GM18508 (cell line): ENCODE data around the gene HMGCS1.
"Not testable (repeated sequence)": the region's sequence is repeated elsewhere in the genome, so short reads cannot be mapped to it uniquely, and the experiment has no call there.

ENCODE experiments used
- ATAC-seq: cut with Tn5 transposase; IDR thresholded peaks from one replicate; pipeline ENCODE4 v1.9.1; 2021; ENCODE audit warnings: moderate number of reproducible peaks; ENCODE audit not compliant: insufficient read depth, unreplicated experiment

The HMGCS1 gene

DNA sequence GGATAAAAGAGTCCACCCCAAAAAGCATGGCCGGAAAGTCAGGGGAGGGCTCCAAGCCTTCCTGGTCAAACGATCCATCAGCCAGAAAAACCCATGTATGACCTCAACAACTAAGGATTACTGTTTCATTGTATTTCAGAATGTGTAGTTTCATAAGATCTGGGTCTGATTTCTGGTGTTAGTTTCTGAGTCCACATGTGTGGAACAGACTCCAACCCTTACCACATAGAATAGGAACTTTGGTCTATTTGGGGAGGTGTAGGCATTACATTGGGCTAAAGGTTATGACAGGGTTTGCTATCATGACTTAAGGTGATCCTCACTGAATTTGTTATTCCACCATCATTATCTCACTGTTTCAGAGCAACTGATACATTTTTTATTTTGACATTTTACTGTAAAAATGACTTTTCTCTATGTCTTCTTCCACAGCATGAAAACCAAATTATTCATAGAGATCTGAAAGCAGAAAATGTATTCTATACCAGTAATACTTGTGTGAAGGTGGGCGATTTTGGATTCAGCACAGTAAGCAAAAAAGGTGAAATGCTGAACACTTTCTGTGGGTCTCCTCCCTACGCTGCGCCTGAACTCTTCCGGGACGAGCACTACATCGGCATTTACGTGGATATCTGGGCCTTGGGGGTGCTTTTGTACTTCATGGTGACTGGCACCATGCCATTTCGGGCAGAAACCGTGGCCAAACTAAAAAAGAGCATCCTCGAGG lies 33.5 kb downstream of the HMGCS1 start:
- no peak for ATAC-seq

DNA sequence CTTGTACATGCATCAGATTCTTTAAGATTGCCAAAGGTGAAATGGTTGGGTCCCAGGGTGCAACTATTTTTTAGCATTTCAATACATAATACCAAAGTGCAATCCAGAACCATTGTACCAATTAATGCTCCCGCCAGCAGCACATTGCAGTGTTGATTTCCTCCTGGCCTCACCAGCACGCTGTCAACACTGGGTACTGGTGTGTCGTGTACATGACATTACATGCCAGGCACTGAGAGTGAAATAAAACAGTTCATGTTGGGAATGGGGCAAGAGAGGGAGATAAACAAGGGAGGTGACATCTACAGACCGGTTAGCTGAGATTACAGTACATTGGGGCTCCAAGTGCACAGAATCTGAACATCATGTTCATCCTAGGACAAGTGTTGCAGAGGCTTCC lies 37.8 kb downstream of the HMGCS1 start:
- no peak for ATAC-seq

DNA sequence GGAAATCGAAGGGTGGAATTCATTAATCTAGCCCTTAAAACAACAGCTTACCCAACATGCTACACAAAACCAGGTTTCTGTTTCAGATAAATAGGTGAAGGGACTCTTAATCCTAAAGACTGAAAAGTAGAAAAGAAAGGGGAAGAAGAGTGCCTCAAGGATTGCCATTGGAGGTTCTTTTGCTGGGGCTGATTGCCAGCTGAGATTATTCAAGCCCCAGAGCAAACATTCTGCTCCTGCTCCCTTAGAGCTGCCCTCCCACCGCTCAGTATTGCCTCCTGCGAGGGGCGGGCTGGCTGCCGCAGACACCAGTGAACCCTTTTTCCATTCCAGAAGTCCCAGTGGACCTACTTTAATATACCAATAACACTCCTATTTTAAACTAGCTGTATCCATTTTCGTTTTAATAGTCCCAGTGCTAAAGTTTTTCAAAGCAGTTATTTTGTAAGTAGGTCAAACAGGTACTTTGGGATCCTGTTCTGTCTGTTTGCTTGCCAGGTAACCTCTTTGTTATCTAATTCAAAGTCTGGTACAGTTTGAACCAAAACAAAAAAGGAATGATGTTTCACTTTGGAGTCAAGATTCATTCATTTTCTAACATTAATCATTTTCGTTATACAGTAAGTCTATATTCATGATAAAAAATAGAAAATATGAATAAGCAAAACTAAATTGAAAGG lies 38.6 kb downstream of the HMGCS1 start:
- ATAC-seq = no peak

- ATAC-seq = no peak
These were observed 39.7 kb downstream of the HMGCS1 start for GRCh38 chr5:43273552-43273951.

DNA sequence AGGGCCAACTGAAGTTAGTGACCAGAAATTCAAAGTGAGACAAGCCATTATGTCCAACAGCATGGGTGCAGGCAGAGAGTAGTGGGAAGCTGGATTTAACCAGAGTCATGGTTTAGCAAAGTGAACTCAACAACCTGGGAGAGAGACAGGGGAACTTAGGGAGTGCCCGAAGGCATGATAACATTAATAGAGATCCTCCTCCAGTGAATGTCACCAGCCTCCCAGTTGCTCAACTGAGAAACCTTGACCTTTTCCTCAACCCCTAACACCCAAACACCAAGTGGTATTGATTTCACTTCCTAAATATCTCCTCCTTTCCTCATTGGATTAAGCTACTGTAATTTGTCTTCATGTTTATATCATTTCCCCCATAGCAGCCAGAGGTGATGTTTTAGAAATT lies 42.6 kb downstream of the HMGCS1 start:
- ATAC-seq = no peak

- ATAC-seq = peak; percentile 77
These were observed 44.9 kb downstream of the HMGCS1 start for GRCh38 chr5:43268188-43268820.

GRCh38 chr5:43262269-43262668 lies 50.9 kb downstream of the HMGCS1 start:
- not testable (repeated sequence) for ATAC-seq

DNA sequence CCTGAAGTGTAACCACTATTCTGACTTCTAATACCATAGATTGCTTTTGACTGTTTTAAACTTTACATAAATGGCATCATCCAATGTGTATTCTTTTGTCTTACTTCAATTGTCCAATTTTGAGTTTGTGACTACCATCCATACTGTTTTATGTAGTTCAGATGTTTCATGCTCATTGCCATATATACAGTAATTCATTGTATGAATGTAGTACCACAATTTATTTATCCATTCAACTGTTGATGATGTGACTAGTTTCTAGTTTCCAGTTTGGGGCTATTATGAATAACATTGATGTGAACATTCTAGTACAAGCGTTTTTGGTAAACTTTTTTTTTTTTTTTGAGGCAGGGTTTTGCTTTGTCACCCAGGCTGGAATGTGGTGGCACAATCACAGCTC lies 55.1 kb downstream of the HMGCS1 start:
- no peak for ATAC-seq

DNA sequence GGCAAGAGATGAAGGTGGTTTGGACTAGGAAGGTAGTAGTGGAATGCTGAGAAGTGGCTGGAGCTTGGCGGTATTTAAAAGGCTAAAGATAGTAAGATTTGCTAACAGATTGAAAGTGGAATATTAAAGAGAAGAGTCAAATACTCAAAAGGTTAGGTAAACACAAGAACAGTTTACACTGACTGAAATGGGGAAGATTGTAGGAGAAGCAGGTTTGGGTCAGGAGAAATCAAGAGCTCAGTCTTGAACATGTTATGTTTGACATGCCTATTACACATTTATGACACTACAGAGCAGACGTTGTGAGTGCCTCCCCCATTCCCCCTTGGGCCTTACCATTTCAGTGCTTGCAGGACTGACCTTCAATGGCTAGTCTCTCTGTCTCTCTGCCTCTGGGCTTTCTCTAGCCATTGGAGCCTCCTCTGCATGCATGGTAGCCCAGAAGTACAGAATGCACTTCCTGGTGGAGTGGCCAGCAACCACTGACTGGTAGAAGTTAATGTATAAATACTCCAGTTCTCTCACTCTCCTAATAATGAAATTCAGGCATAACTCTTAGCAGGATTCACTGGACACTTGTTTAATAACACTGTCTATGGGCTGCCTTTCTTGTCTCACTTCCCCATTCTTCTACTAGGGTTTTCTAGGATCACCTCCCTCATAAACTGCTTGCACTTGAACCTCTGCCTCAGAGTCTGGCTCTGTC lies 56.8 kb downstream of the HMGCS1 start:
- no peak for ATAC-seq

DNA sequence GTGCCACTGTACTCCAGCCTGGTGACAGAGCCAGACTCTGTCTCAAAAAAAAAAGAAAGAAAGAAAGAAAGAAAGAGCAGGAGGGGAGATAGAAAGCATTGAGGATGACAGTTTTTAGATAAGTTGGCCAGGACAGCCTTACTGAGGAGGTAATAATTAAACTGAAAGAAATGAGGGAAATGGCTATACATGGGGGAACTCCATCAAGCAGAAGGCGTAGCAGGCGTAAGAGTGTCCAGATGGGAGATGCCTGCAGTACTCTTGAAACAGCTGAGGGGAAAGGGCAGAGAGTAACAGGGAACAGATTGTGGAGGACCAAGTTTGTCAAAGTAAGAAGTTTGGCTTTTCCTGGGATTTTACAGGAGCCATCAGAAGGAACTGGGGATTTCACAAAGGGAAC lies 57.5 kb downstream of the HMGCS1 start:
- no peak for ATAC-seq

- ATAC-seq = no peak
These were observed 61.5 kb downstream of the HMGCS1 start for GRCh38 chr5:43251754-43252153.

GRCh38 chr5:43245724-43246385 lies 67.4 kb downstream of the HMGCS1 start:
- no peak for ATAC-seq

GRCh38 chr5:43244823-43245565 lies 68.2 kb downstream of the HMGCS1 start:
- ATAC-seq = peak; percentile 97

- ATAC-seq = no peak
These were observed 69.9 kb downstream of the HMGCS1 start for GRCh38 chr5:43243270-43243669.

DNA sequence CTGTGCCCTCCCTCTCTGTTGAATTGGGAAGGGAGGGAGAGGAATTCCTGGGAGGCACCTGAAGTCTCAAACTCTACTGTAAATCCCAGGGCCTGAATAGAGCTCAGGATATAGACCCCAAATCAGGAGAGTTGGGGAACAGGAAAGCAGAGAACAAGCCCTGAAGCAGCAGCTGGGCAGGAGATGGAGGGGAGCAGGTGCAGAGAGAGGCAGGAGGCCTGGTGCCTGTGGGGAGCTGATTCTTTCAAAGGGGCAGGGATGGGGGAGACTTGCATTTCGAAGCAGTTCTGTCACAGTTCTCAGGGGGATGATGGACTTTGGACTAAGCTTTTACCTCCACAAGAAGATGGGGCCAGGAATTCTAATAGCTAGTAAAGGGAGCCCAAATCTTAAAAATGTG lies 71.0 kb downstream of the HMGCS1 start:
- no peak for ATAC-seq
